PC-3 (cell line): ENCODE data around the gene HERC2. TPM values are rescaled to one million over a fixed set of nuclear protein-coding genes. Genes with fewer than 3 reads are reported as not detected.

ENCODE experiments used
- ATAC-seq: fragments of 200-7000 bp; cut with Tn5 transposase; 2 replicates; pipeline ENCODE4 v1.9.1; 2020; ENCODE audit warnings: mild to moderate bottlenecking, moderate library complexity
- BruUV-seq: library from RNA; stranded (reverse); fragments of 400-500 nt; replicated peaks from 2 replicates; lab custom pipeline; 2021; lab: Mats Ljungman, UMichigan
- CTCF ChIA-PET: fragments of 300-600 bp; sonication (Branson Sonifier 250); formaldehyde crosslinking; loops from one replicate; lab custom pipeline; 2022; ENCODE audit warnings: antibody characterized with exemption; lab: Charles Lee
- POLR2A ChIA-PET: fragments of 300-600 bp; sonication (Branson Sonifier 250); formaldehyde crosslinking; loops from one replicate; lab custom pipeline; 2022; ENCODE audit warnings: antibody characterized with exemption; ENCODE audit not compliant: unreplicated experiment; lab: Charles Lee
- DNase-seq: peaks from one replicate; pipeline ENCODE4 v3.0.0-alpha.2; 2015
- H2AFZ ChIP-seq: fragments of 300-600 bp; sonication (generic); 2 replicates; pipeline ENCODE4 v1.6.0; 2016; ENCODE audit warnings: antibody characterized with exemption, low read length
- H3F3A ChIP-seq: fragments of 300-600 bp; sonication (generic); one replicate; pipeline ENCODE4 v1.6.0; 2017; ENCODE audit warnings: antibody characterized with exemption, low read length, control low read depth, mild to moderate bottlenecking; ENCODE audit not compliant: unreplicated experiment
- H3K27ac ChIP-seq: fragments of 300-600 bp; sonication (generic); 2 replicates; pipeline ENCODE4 v1.5.1; 2016; ENCODE audit warnings: mild to moderate bottlenecking, low read length
- H3K27me3 ChIP-seq: fragments of 300-600 bp; sonication (generic); 2 replicates; pipeline ENCODE4 v1.6.1; 2016; ENCODE audit warnings: low read length, mixed read lengths
- H3K36me3 ChIP-seq: fragments of 300-600 bp; sonication (generic); 2 replicates; pipeline ENCODE4 v1.6.1; 2016; ENCODE audit warnings: low read depth, mixed run types, low read length, mixed read lengths
- H3K4me1 ChIP-seq: fragments of 300-600 bp; sonication (generic); 2 replicates; pipeline ENCODE4 v1.5.1; 2016; ENCODE audit warnings: low read length; ENCODE audit not compliant: insufficient read depth
- H3K4me2 ChIP-seq: fragments of 300-600 bp; sonication (generic); 2 replicates; pipeline ENCODE4 v1.6.0; 2016; ENCODE audit warnings: low read length
- H3K4me3 ChIP-seq: fragments of 300-600 bp; sonication (generic); 2 replicates; pipeline ENCODE4 v1.5.1; 2016; ENCODE audit warnings: mild to moderate bottlenecking, low read length, mixed read lengths
- H3K79me2 ChIP-seq: fragments of 300-600 bp; sonication (generic); 2 replicates; pipeline ENCODE4 v1.6.1; 2017; ENCODE audit warnings: low read length, mixed read lengths
- H3K9ac ChIP-seq: fragments of 300-600 bp; sonication (generic); 2 replicates; pipeline ENCODE4 v1.6.0; 2016; ENCODE audit warnings: mild to moderate bottlenecking, low read length
- H3K9me2 ChIP-seq: fragments of 300-600 bp; sonication (generic); replicated peaks from 2 replicates; pipeline ENCODE4 v1.6.1; 2016; ENCODE audit warnings: mixed run types, low read length, mixed read lengths
- H3K9me3 ChIP-seq: fragments of 300-600 bp; sonication (generic); 2 replicates; pipeline ENCODE4 v1.6.1; 2016; ENCODE audit warnings: low read length, mixed read lengths
- H4K20me1 ChIP-seq: fragments of 300-600 bp; sonication (generic); 2 replicates; pipeline ENCODE4 v1.6.1; 2016; ENCODE audit warnings: low read length, mixed read lengths
- EZH2 ChIP-seq: fragments of 300-600 bp; sonication (generic); IDR thresholded peaks from one replicate; pipeline ENCODE4 v1.6.1; 2017; ENCODE audit warnings: antibody characterized with exemption, mild to moderate bottlenecking, low read length; ENCODE audit not compliant: unreplicated experiment
- EZH2phosphoT487 ChIP-seq: fragments of 300-600 bp; sonication (generic); IDR thresholded peaks from 2 replicates; pipeline ENCODE4 v1.6.1; 2018; ENCODE audit warnings: mild to moderate bottlenecking, antibody characterized with exemption, low read length, borderline replicate concordance
- intact Hi-C: fragments of 100-400 bp; cut with micrococcal nuclease; formaldehyde crosslinking; loops from 2 replicates; pipeline ENCODE4 v1.9.0; 2023
- total RNA-seq: library from RNA; depleted of rRNA; stranded (reverse); fragments of >200 nt; gene quantifications from 2 replicates; pipeline ENCODE4 v1.2.3, GENCODE V29; 2014
- TF ChIP-seq, protein P1 (sequence below): fragments of 300-600 bp; sonication (generic); conservative IDR thresholded peaks from 2 replicates; pipeline ENCODE4 v1.5.1; 2017; ENCODE audit warnings: antibody characterized with exemption, low read depth, mild to moderate bottlenecking, low read length

The HERC2 gene
- total RNA-seq, 1 experiment from 2014 or later, result 45.9 TPM

DNA sequence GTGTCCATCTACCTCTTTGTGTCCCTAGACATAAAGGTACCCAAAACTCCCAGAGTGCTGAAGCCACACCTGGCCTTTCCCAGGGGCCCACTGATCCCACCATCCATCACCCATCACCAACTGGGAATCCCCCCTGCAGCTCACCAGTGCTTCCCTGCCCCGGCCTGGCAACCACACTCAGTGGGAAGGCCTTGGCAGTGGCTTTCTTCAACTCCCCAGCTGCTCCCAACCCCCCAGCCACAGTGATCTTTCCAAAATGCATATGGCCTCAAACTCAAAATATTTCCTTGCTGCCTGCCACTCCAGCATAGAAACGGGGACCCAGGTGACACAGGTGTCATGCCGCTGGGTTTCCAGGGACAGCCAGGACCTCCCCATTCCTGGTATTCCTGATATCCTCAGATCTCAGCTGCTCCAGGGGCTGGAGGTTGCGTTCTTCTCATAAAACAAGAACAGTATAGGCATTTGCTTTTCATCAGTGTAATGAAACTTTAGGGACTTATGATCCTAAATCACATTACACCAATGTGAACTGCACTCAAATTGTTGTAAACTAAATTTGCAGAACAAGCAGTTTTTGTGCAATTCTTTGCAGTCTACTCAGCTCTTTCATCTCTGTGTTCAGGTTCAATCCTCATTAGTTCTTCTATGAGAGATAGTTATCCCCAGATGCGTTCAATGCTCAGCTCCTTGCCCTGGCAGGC lies 224.2 kb downstream of the HERC2 start:
- no peak overlapping the region for H2AFZ ChIP-seq
- H3K36me3 ChIP-seq, result no peaks in the 10 kb centered on the region
- H3K79me2 ChIP-seq, result no peaks in the 10 kb centered on the region
- intact Hi-C loops, result no loop called here
- no peak overlapping the region for H3K4me3 ChIP-seq
- H3K9me3 ChIP-seq, result no peaks in the 10 kb centered on the region
- ChIA-PET POLR2A (no interaction called here), CTCF (no interaction called here)
- no TSS peak for BruUV-seq
- no peak for DNase-seq
- ATAC-seq, result no peak
- H3K27ac ChIP-seq, result no peak overlapping the region
- no peak overlapping the region for H3K4me2 ChIP-seq
- TF ChIP-seq EZH2, result no peak
- no peak for TF ChIP-seq EZH2phosphoT487
- TF ChIP-seq, protein P1, sequence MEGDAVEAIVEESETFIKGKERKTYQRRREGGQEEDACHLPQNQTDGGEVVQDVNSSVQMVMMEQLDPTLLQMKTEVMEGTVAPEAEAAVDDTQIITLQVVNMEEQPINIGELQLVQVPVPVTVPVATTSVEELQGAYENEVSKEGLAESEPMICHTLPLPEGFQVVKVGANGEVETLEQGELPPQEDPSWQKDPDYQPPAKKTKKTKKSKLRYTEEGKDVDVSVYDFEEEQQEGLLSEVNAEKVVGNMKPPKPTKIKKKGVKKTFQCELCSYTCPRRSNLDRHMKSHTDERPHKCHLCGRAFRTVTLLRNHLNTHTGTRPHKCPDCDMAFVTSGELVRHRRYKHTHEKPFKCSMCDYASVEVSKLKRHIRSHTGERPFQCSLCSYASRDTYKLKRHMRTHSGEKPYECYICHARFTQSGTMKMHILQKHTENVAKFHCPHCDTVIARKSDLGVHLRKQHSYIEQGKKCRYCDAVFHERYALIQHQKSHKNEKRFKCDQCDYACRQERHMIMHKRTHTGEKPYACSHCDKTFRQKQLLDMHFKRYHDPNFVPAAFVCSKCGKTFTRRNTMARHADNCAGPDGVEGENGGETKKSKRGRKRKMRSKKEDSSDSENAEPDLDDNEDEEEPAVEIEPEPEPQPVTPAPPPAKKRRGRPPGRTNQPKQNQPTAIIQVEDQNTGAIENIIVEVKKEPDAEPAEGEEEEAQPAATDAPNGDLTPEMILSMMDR, result no peak
- peaks cover 7% of the 10 kb centered on the region; the same call in 1 of the 2 replicates for H3K27me3 ChIP-seq
- no peaks in the 10 kb centered on the region for H3F3A ChIP-seq
- H3K9ac ChIP-seq, result no peak overlapping the region
- H3K4me1 ChIP-seq, result peaks cover 6% of the 10 kb centered on the region
- no peaks in the 10 kb centered on the region for H3K9me2 ChIP-seq
- no peaks in the 10 kb centered on the region for H4K20me1 ChIP-seq

DNA sequence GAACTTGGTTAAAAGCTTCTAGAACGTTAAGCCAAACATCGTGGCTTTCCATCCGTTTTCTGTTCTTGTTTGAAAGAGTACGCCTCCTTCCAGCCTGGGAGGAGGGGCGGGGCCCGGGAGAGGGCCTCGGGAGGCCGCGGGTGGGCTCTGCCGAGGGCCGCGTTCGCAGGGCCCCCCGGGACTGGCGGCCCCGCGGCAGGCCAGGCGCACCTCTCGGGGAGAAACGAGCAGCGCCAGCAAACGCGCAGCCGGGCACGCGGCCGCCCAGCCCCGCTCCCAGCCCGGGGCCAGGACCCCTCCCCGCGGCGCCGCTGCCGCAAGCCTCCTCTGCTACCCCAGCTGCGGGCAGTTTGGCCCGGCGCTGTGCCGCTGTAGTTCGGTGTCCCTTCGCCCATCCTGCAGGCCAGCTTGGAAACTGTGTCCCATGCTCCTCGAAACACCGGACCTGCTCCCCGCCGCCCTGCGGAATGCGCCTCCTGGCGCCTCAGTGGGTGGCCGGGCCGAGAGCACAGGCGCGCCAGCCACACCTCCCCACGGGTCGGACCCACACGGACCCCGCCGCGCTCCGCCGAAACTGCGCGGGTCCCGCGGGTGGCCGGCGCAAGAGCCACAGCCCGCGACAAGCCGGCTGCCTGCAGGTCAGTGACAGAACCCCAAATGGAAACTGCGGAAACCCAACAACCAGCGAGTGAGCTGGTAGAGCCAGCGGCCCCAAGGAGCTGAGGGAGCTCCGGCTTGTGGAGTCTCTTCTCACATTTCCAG lies 225.1 kb downstream of the HERC2 start:
- Histone ChIP-seq H3K27ac (no peak overlapping the region), H3K9me2 (no peaks in the 10 kb centered on the region), H2AFZ (peak overlapping the region; percentile 93), H3K4me3 (no peak overlapping the region), H3K27me3 (peaks cover 7% of the 10 kb centered on the region; the same call in 1 of the 2 replicates), H3K4me2 (peak overlapping the region; percentile 100), H3F3A (no peaks in the 10 kb centered on the region), H3K4me1 (peaks cover 6% of the 10 kb centered on the region), H3K79me2 (no peaks in the 10 kb centered on the region), H3K36me3 (no peaks in the 10 kb centered on the region), H4K20me1 (no peaks in the 10 kb centered on the region), H3K9me3 (no peaks in the 10 kb centered on the region), H3K9ac (no peak overlapping the region)
- TF ChIP-seq EZH2phosphoT487 (no peak), EZH2 (no peak)
- TF ChIP-seq, protein P1, result no peak
- intact Hi-C loops, result no loop called here
- BruUV-seq, result no TSS peak
- ChIA-PET CTCF (no interaction called here), POLR2A (no interaction called here)
- DNase-seq, result no peak
- no peak for ATAC-seq

DNA sequence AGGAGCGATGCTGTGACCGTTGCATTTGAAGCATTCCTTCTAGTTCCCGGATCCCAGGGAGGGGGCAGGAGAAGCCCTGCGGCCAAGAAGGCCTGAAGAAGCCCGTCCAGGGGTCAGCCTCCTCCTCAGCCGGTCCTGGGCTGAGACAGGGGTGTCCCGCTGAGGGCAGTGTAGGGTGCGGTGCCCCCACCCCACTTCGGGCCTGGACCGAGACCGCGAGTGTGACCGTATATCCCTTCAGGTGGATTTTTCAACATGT lies 225.6 kb downstream of the HERC2 start:
- no peaks in the 10 kb centered on the region for H3K79me2 ChIP-seq
- peaks cover 7% of the 10 kb centered on the region; the same call in 1 of the 2 replicates for H3K27me3 ChIP-seq
- no peaks in the 10 kb centered on the region for H3K36me3 ChIP-seq
- peak overlapping the region; percentile 100 for H3K4me2 ChIP-seq
- H4K20me1 ChIP-seq, result no peaks in the 10 kb centered on the region
- BruUV-seq, result no TSS peak
- TF ChIP-seq, protein P1, result no peak
- no peak for TF ChIP-seq EZH2
- no peak for TF ChIP-seq EZH2phosphoT487
- H3K27ac ChIP-seq, result no peak overlapping the region
- H3K9ac ChIP-seq, result no peak overlapping the region
- POLR2A ChIA-PET, result no interaction called here
- no peaks in the 10 kb centered on the region for H3K9me2 ChIP-seq
- peak overlapping the region; percentile 93 for H2AFZ ChIP-seq
- CTCF ChIA-PET, result interaction anchor here (0.7 kb wide), 1 partner anchor 152 kb away, joined by 3 read pairs; no protein-coding TSS in a partner anchor
- H3K4me3 ChIP-seq, result peak overlapping the region; percentile 72; the same call in 1 of the 2 replicates
- DNase-seq (no peak), ATAC-seq (no peak)
- H3K9me3 ChIP-seq, result no peaks in the 10 kb centered on the region
- peaks cover 6% of the 10 kb centered on the region for H3K4me1 ChIP-seq
- intact Hi-C loops, result no loop called here
- H3F3A ChIP-seq, result no peaks in the 10 kb centered on the region
